Fibroblast of the aortic adventitia (primary cell): ENCODE measurements around the gene MTMR2. TPM values are rescaled to one million over a fixed set of nuclear protein-coding genes. Genes with fewer than 3 reads are reported as not detected.

Experiments
- DNase-seq: peaks from one replicate; pipeline ENCODE4 v3.0.0-alpha.2; 2010; ENCODE audit warnings: low read depth
- H3K4me3 ChIP-seq: 2 replicates; pipeline ENCODE4 v1.5.1; 2011; ENCODE audit warnings: low read depth, mild to moderate bottlenecking, control low read depth, low read length, moderate library complexity
- CTCF ChIP-seq: IDR thresholded peaks from 2 replicates; pipeline ENCODE4 v1.5.1; 2011; ENCODE audit warnings: mild to moderate bottlenecking, low read length, control low read depth, inconsistent platforms; ENCODE audit not compliant: insufficient read depth
- total RNA-seq: library from RNA; depleted of rRNA; stranded (reverse); fragments of >200 nt; gene quantifications from 2 replicates; pipeline ENCODE4 v1.2.3, GENCODE V29; 2012; ENCODE audit warnings: low replicate concordance

Gene MTMR2
- total RNA-seq, 1 donor: 31.9 TPM

- DNase-seq: no peak
- no peak overlapping the region for H3K4me3 ChIP-seq
- no peak for TF ChIP-seq CTCF
Observed at GRCh38 chr11:95926726-95927125, 2.8 kb upstream of the MTMR2 start.

GRCh38 chr11:95925011-95925410 is 1.1 kb upstream of the MTMR2 start:
- TF ChIP-seq CTCF: no peak
- peak overlapping the region; percentile 78 for H3K4me3 ChIP-seq
- DNase-seq: peak; percentile 53

GRCh38 chr11:95924414-95924760 is 480 bp upstream of the MTMR2 start:
- peak; percentile 64 for DNase-seq
- H3K4me3 ChIP-seq: peak overlapping the region; percentile 78
- no peak for TF ChIP-seq CTCF

- no peak for DNase-seq
- peak overlapping the region; percentile 78 for H3K4me3 ChIP-seq
- no peak for TF ChIP-seq CTCF
Observed at GRCh38 chr11:95923439-95923727, 524 bp downstream of the MTMR2 start.

DNA sequence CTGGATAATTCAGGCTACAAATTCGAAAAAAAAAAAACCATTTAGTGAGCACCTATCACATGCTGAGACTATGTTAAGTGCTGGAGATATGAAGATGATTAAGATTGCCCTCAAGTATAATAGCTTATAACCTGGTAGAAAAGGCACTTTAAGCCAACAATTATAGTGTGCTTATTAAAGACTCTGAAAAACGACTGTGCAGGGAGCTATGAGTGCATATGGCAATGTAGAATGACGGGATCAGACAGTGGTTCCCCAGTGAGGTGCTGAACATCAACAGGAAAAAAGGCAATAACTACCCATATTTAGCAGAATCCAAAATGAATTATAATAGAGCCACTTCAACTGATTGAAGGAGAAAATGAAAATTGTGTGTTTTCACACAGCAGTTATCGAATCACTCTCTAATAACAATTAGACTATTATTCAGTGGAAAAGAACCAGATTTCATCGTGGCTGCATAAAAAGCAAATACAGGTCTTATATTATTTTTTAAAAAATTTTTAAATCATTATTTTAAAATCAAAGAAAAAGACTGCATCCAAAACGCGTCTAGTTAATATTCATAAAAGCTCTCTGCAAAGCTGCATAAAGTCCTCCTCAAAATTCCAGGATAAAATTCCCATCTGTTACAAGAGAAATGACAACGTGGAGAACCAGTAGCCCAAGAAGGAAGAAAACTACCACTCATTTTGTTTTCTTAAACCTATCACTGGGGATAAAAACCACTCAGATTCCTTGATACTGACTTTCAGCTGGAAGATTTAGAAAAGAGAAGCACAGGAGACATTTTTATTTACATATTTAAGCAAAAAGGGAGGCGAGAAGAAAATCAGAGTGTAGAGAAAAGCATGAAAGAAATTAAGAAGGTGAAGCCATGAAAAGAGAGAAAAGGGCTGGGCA is 1.1 kb downstream of the MTMR2 start:
- H3K4me3 ChIP-seq: peak overlapping the region; percentile 78
- TF ChIP-seq CTCF: no peak
- peak; percentile 34 for DNase-seq

DNA sequence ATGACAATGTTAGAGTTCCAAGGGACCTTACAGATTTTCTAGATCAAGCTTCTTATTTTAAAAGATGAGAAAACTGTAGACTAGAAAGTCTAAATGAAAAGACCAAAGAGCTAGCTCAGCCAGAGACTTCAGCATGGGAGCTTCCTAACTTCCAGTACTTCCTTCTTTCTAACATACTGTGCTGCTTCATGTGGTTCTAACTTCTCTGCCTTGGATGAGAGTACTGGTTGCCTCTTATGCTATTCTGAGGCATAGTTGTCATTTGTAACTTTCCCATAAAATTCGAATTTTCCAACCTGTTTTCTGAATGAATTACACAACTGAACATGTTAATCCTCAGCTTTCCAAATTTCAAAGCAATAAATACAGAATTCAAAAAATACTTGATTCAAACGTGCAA is 1.8 kb downstream of the MTMR2 start:
- DNase-seq: no peak
- TF ChIP-seq CTCF: no peak
- H3K4me3 ChIP-seq: peak overlapping the region; percentile 78
